A549 (cell line): ENCODE results near the gene SLC36A2. TPM values are rescaled to one million over a fixed set of nuclear protein-coding genes. Genes with fewer than 3 reads are reported as not detected.

ENCODE experiments used
- ATAC-seq, 2 experiments: fragments of 200-7000 bp in 1 of 2; fragments of >200 bp in 1 of 2; cut with Nextera tagmentation in 1 of 2; cut with Tn5 transposase in 1 of 2; 3 replicates each; pipeline versions ENCODE4 v1.8.0 to v1.9.1; 2018 to 2020; ENCODE audit warnings: mild to moderate bottlenecking in 1 of 2, moderate library complexity in 1 of 2
- CTCF ChIA-PET: fragments of 300-600 bp; sonication (Branson Sonifier 250); formaldehyde crosslinking; extraction: SDS; loops from one replicate; lab custom pipeline; 2021; ENCODE audit warnings: antibody characterized with exemption, inconsistent platforms; lab: Yijun Ruan, JAX
- POLR2A ChIA-PET: fragments of 350-600 bp; formaldehyde crosslinking; extraction: SDS; loops from one replicate; lab custom pipeline; 2021; ENCODE audit warnings: antibody characterized with exemption, inconsistent platforms; lab: Yijun Ruan, JAX
- DNase-seq, 2 experiments: peaks; one replicate each; pipeline versions ENCODE4 v3.0.0 to v3.0.0-alpha.2; 2011 to 2016; ENCODE audit warnings: low read depth in 1 of 2, low spot score in 1 of 2
- FAIRE-seq: peaks from 2 replicates; lab custom pipeline; 2011; peaks lifted over from hg19 to GRCh38; lab: Jason Lieb, UNC
- H3K27ac ChIP-seq, 2 experiments: fragments of >200 bp; sonication (Bioruptor Twin); formaldehyde crosslinking; 3 replicates each; pipeline ENCODE4 v1.5.1; 2016 to 2017
- H3K4me1 ChIP-seq: fragments of >200 bp; sonication (Bioruptor Twin); formaldehyde crosslinking; 3 replicates; pipeline ENCODE4 v1.6.1; 2016
- H3K4me2 ChIP-seq: fragments of >200 bp; sonication (Bioruptor Twin); formaldehyde crosslinking; 3 replicates; pipeline ENCODE4 v1.6.1; 2016
- H3K4me3 ChIP-seq: fragments of >200 bp; sonication (Bioruptor Twin); formaldehyde crosslinking; 3 replicates; pipeline ENCODE4 v1.5.1; 2016
- H3K9me3 ChIP-seq: fragments of >200 bp; sonication (Bioruptor Twin); formaldehyde crosslinking; 3 replicates; pipeline ENCODE4 v1.6.1; 2016
- CBX8 ChIP-seq: fragments of 200-600 bp; sonication (generic); IDR thresholded peaks from 2 replicates; pipeline ENCODE4 v1.6.1; 2016
- EHMT2 ChIP-seq: fragments of 200-600 bp; sonication (generic); IDR thresholded peaks from 2 replicates; pipeline ENCODE4 v1.6.1; 2016; ENCODE audit warnings: antibody characterized with exemption, low read depth, mild to moderate bottlenecking, moderate library complexity
- HEYL ChIP-seq: fragments of 250-450 bp; sonication (Bioruptor Pico); IDR thresholded peaks from 2 replicates; pipeline ENCODE4 v1.8.0; 2021; ENCODE audit warnings: mild to moderate bottlenecking, moderate library complexity
- HOXA7 ChIP-seq: fragments of 250-450 bp; sonication (Bioruptor Pico); IDR thresholded peaks from 2 replicates; pipeline ENCODE4 v1.5.0; 2020; ENCODE audit warnings: mild to moderate bottlenecking, moderate library complexity
- HOXB5 ChIP-seq: fragments of 250-450 bp; sonication (Bioruptor Pico); IDR thresholded peaks from 2 replicates; pipeline ENCODE4 v1.5.0; 2020; ENCODE audit warnings: mild to moderate bottlenecking, moderate library complexity
- JUNB ChIP-seq: fragments of >200 bp; sonication (Bioruptor Twin); formaldehyde crosslinking; IDR thresholded peaks from 2 replicates; pipeline ENCODE4 v1.6.1; 2016
- KDM1A ChIP-seq: fragments of 200-600 bp; sonication (generic); IDR thresholded peaks from 2 replicates; pipeline ENCODE4 v1.6.1; 2016; ENCODE audit warnings: low read depth, mild to moderate bottlenecking
- MAFK ChIP-seq: fragments of 450-650 bp; IDR thresholded peaks from 2 replicates; pipeline ENCODE4 v1.6.1; 2014; ENCODE audit not compliant: partially characterized antibody
- NFE2L2 ChIP-seq: fragments of 150-350 bp; conservative IDR thresholded peaks from 2 replicates; pipeline ENCODE4 v1.6.1; 2014; ENCODE audit warnings: low read length
- POLR2A ChIP-seq: IDR thresholded peaks from 2 replicates; pipeline ENCODE4 v1.6.1; 2012; ENCODE audit warnings: mild to moderate bottlenecking, low read length
- POLR2AphosphoS2 ChIP-seq: conservative IDR thresholded peaks from 2 replicates; pipeline ENCODE4 v1.6.1; 2012; ENCODE audit warnings: low read length, improper control_type of control experiment, inconsistent platforms
- RAD21 ChIP-seq, 2 experiments: fragments of >200 bp in 1 of 2; sonication (Bioruptor Twin) in 1 of 2; formaldehyde crosslinking in 1 of 2; IDR thresholded peaks in 1 of 2; conservative IDR thresholded peaks in 1 of 2; 2 replicates in 1 of 2; 3 replicates in 1 of 2; pipeline ENCODE4 v1.6.1; 2012 to 2018; ENCODE audit warnings: inconsistent platforms in 1 of 2
- RARB ChIP-seq: fragments of 250-450 bp; sonication (Bioruptor Pico); IDR thresholded peaks from 2 replicates; pipeline ENCODE4 v1.8.0; 2021; ENCODE audit warnings: mild to moderate bottlenecking, moderate library complexity
- RCOR1 ChIP-seq: fragments of 150-350 bp; IDR thresholded peaks from 2 replicates; pipeline ENCODE4 v1.6.1; 2014; ENCODE audit warnings: antibody characterized with exemption, low read length, low read depth
- SREBF2 ChIP-seq: fragments of 450-650 bp; IDR thresholded peaks from 2 replicates; pipeline ENCODE4 v1.6.1; 2014; ENCODE audit warnings: mild to moderate bottlenecking, moderate library complexity
- TFCP2L1 ChIP-seq: fragments of 250-450 bp; sonication (Bioruptor Pico); IDR thresholded peaks from 2 replicates; pipeline ENCODE4 v1.5.0; 2021; ENCODE audit warnings: mild to moderate bottlenecking
- ZC3H11A ChIP-seq: fragments of 450-650 bp; IDR thresholded peaks from 2 replicates; pipeline ENCODE4 v1.6.1; 2014; ENCODE audit warnings: antibody characterized with exemption, mild to moderate bottlenecking
- ZFP36 ChIP-seq: fragments of 450-650 bp; IDR thresholded peaks from 2 replicates; pipeline ENCODE4 v1.6.1; 2014; ENCODE audit warnings: borderline replicate concordance; ENCODE audit not compliant: partially characterized antibody
- WGBS: methylation state at CpG from one replicate; pipeline ENCODE4 v1.1.6; 2017; ENCODE audit errors: missing lambda C conversion rate; 5-methylcytosine and 5-hydroxymethylcytosine counted together
- polyA plus RNA-seq, 4 experiments: library from polyadenylated mRNA; depleted of rRNA in 3 of 4; stranded (reverse); fragments of >200 nt; fragmentation: RNase III in 1 of 4; extraction: RNeasy Plus Mini Kit Qiagen cat#74134 plus additional on column Dnase treatment in 1 of 4; gene quantifications; 2 replicates in 3 of 4; 3 replicates in 1 of 4; pipeline ENCODE4 v1.2.3, GENCODE V29; 2011 to 2017
- TF ChIP-seq, protein P1 (sequence below): fragments of 200-600 bp; sonication (generic); IDR thresholded peaks from 2 replicates; pipeline ENCODE4 v1.6.1; 2016; ENCODE audit warnings: antibody characterized with exemption, mild to moderate bottlenecking, moderate library complexity
- TF ChIP-seq, protein P2 (sequence below): fragments of >200 bp; sonication (Bioruptor Twin); formaldehyde crosslinking; IDR thresholded peaks from 2 replicates; pipeline ENCODE4 v1.6.1; 2016

The SLC36A2 gene
- polyA plus RNA-seq, 2 of the 4 experiments (the other 2 are of a cell fraction): not detected

DNA sequence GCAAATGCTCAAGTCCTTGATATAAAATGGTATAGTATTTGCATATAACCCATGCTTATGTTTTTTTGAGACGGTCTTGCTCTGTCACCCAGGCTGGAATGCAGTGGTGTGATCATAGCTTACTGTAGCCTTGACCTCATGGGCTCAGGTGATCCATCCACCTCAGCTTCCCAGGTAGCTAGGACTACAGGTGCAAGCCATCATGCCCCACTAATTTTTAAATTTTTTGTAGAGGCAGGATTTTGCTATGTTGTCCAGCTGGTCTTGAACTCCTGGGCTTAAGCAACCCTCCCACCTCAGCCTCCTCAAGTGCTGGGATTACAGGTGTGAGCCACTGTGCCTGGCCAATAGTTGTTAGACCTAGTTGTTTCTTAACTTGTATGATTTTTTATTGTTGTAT is 61.1 kb downstream of the SLC36A2 start:
- TF ChIP-seq HOXB5 (CRISPR knock-in tag) (no peak), ZC3H11A (no peak), TFCP2L1 (CRISPR knock-in tag) (no peak)
- no peaks in the 10 kb centered on the region for H3K9me3 ChIP-seq
- H3K4me3 ChIP-seq: no peak overlapping the region
- FAIRE-seq (no peak), DNase-seq (no peak), ATAC-seq (no peak)
- H3K4me1 ChIP-seq: no peaks in the 10 kb centered on the region
- 26% methylated on average over 1 of the region's 1 CpG for WGBS
- CTCF ChIA-PET: no interaction called here
- no peak overlapping the region for H3K4me2 ChIP-seq
- POLR2A ChIA-PET: no interaction called here
- H3K27ac ChIP-seq: no peak overlapping the region

DNA sequence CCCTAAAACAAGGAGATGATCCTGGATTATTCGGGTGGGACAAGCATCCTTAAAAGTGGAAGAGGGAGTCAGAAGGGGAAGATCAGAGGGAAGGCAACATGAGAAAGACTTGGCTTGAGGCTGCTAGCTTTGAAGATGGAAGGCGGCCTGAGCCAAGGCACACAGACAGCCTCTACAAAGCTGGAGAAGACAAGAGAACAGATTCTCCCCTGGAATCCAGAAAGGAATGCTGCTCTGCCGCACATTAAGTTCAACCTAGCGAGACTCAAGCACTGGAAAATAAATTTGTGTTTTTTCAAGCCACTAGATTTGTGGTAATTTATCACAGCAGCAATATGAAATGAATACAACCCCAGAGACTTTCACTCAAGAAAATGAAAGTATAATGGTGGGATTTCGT is 61.7 kb downstream of the SLC36A2 start:
- Histone ChIP-seq H3K4me1 (no peaks in the 10 kb centered on the region), H3K27ac (no peak overlapping the region), H3K4me3 (no peak overlapping the region), H3K4me2 (0 out of 3 replicates have a peak overlapping the region, but pooled peaks have one; percentile 5), H3K9me3 (no peaks in the 10 kb centered on the region)
- WGBS: 48% methylated on average over 5 of the region's 5 CpGs
- DNase-seq: no peak
- no peak for ATAC-seq
- CTCF ChIA-PET: no interaction called here
- no peak for TF ChIP-seq HEYL (CRISPR knock-in tag)
- TF ChIP-seq MAFK: no peak
- TF ChIP-seq POLR2A: no peak
- POLR2A ChIA-PET: no interaction called here
- no peak for FAIRE-seq

DNA sequence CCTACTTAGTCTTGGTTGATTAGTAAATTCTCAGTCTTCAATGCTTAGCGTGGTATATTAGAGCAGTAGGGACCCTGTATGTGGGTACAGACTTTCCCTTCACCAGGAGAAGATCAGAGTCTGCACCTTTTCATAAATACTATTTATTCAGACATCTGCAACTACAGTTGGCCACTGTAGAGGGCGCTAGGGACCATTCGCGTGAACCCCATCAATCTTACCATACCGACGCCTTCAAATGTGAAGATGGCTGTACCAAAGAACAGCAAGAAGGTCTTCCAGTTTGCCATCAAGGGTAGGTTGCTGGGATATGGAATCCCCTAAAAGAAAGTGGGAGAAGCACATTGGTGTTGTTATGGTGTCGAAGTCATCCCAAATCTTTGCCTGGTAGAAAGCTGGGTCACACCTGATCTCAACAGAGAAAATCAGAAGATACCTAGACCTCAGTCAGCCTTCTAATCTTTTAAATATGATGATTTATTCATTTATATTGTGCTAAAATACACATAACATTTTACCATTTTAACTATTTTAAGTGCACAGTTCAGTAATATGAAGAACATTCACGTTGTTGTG is 62.9 kb downstream of the SLC36A2 start:
- FAIRE-seq (no peak), ATAC-seq (peak in 1 of 2 experiments; percentile 60; a peak in 2 of 6 replicates), DNase-seq (peak in 1 of 2 experiments; percentile 33)
- H3K9me3 ChIP-seq: no peaks in the 10 kb centered on the region
- POLR2A ChIA-PET: no interaction called here
- H3K4me2 ChIP-seq: no peak overlapping the region
- TF ChIP-seq RAD21 (conservative IDR thresholded peaks at IDR 0.05 in 1 of 2, IDR thresholded peaks at IDR 0.05 in 1 of 2): 0 out of 5 replicates have a peak, but pooled peaks of 1 of the 2 experiments have one; percentile 16
- TF ChIP-seq, protein P1, sequence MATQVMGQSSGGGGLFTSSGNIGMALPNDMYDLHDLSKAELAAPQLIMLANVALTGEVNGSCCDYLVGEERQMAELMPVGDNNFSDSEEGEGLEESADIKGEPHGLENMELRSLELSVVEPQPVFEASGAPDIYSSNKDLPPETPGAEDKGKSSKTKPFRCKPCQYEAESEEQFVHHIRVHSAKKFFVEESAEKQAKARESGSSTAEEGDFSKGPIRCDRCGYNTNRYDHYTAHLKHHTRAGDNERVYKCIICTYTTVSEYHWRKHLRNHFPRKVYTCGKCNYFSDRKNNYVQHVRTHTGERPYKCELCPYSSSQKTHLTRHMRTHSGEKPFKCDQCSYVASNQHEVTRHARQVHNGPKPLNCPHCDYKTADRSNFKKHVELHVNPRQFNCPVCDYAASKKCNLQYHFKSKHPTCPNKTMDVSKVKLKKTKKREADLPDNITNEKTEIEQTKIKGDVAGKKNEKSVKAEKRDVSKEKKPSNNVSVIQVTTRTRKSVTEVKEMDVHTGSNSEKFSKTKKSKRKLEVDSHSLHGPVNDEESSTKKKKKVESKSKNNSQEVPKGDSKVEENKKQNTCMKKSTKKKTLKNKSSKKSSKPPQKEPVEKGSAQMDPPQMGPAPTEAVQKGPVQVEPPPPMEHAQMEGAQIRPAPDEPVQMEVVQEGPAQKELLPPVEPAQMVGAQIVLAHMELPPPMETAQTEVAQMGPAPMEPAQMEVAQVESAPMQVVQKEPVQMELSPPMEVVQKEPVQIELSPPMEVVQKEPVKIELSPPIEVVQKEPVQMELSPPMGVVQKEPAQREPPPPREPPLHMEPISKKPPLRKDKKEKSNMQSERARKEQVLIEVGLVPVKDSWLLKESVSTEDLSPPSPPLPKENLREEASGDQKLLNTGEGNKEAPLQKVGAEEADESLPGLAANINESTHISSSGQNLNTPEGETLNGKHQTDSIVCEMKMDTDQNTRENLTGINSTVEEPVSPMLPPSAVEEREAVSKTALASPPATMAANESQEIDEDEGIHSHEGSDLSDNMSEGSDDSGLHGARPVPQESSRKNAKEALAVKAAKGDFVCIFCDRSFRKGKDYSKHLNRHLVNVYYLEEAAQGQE: no peak
- H3K4me1 ChIP-seq: no peaks in the 10 kb centered on the region
- no peak overlapping the region for H3K27ac ChIP-seq
- H3K4me3 ChIP-seq: no peak overlapping the region
- 20% methylated on average over 8 of the region's 8 CpGs for WGBS
- CTCF ChIA-PET: interaction anchor here (1.0 kb wide), 1 partner anchor 31 kb away, joined by 3 read pairs; the partner anchor contains the start of gene GM2A

DNA sequence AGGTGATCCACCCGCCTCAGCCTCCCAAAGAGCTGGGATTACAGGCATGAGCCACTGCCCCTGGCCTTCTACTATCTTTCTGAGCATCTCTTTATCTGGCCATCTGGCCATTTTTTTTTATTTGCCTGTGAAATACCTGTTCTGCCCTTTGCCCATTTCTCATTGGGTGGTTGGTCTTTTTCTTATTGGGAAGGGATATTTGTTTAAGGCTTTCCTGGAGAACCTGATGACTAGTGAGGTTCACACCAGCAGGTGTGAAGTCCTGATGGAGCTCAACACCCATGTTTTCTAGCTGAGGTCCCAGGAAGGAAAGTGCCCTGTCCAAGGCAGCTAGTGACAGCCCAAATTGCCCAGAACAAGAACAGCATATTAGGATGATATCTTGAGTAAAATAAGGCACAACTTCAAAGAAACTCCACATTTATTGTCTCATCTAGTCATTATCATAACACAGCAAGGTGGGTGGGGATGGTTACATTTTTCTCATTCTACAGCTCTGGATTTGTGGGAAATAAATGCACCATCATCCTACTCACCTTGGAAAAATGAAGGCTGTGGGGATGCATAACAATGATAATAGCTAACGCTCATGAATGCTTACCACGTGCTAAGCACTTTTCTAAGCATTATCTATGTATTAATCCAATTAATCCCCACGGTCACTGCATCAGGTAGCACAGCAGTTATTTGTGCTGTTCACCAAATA is 64.1 kb downstream of the SLC36A2 start:
- Histone ChIP-seq H3K27ac (no peak overlapping the region), H3K9me3 (no peaks in the 10 kb centered on the region), H3K4me3 (no peak overlapping the region), H3K4me1 (no peaks in the 10 kb centered on the region), H3K4me2 (no peak overlapping the region)
- POLR2A ChIA-PET: no interaction called here
- DNase-seq (no peak), FAIRE-seq (no peak), ATAC-seq (no peak)
- WGBS: 16% methylated on average over 4 of the region's 4 CpGs
- TF ChIP-seq RARB (CRISPR knock-in tag) (no peak), RCOR1 (no peak), CBX8 (no peak), ZFP36 (no peak), POLR2AphosphoS2 (no peak), JUNB (no peak), POLR2A (no peak), NFE2L2 (no peak), SREBF2 (no peak), KDM1A (no peak), EHMT2 (no peak), HOXA7 (CRISPR knock-in tag) (no peak)
- TF ChIP-seq, protein P1: no peak
- TF ChIP-seq, protein P2, sequence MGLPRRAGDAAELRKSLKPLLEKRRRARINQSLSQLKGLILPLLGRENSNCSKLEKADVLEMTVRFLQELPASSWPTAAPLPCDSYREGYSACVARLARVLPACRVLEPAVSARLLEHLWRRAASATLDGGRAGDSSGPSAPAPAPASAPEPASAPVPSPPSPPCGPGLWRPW: no peak
- CTCF ChIA-PET: interaction anchor here (1.0 kb wide), 1 partner anchor 30 kb away, joined by 3 read pairs; the partner anchor contains the start of gene GM2A
